H9 (cell line): Measurements from ENCODE around the gene PGBD5. TPM values are rescaled to one million over a fixed set of nuclear protein-coding genes. Genes with fewer than 3 reads are reported as not detected.

Experiments
- DNase-seq: peaks from one replicate; pipeline ENCODE4 v3.0.0-alpha.2; 2017
- H2AFZ ChIP-seq: one replicate; pipeline ENCODE4 v1.6.1; 2013; ENCODE audit warnings: mild to moderate bottlenecking, low read length, control low read depth, moderate library complexity
- H2AK5ac ChIP-seq: 2 replicates; pipeline ENCODE4 v1.6.1; 2013; ENCODE audit warnings: low read length, control low read depth, mixed read lengths; ENCODE audit not compliant: insufficient read length
- H2BK120ac ChIP-seq: one replicate; pipeline ENCODE4 v1.6.1; 2013; ENCODE audit warnings: low read depth, mild to moderate bottlenecking, low read length, control low read depth, inconsistent platforms; ENCODE audit not compliant: poor library complexity, severe bottlenecking
- H2BK12ac ChIP-seq: 2 replicates; pipeline ENCODE4 v1.6.1; 2013; ENCODE audit warnings: low read length, control low read depth, mixed read lengths, low read depth; ENCODE audit not compliant: insufficient read length
- H2BK15ac ChIP-seq: 2 replicates; pipeline ENCODE4 v1.6.1; 2013; ENCODE audit warnings: low read depth, low read length, control low read depth
- H2BK20ac ChIP-seq: one replicate; pipeline ENCODE4 v1.6.1; 2013; ENCODE audit warnings: low read depth, mild to moderate bottlenecking, low read length, control low read depth, inconsistent platforms; ENCODE audit not compliant: poor library complexity, severe bottlenecking
- H2BK5ac ChIP-seq: 2 replicates; pipeline ENCODE4 v1.6.1; 2013; ENCODE audit warnings: low read length, control low read depth, mixed read lengths; ENCODE audit not compliant: insufficient read length
- H3K14ac ChIP-seq: 2 replicates; pipeline ENCODE4 v1.6.1; 2013; ENCODE audit warnings: low read length, control low read depth; ENCODE audit not compliant: insufficient read depth
- H3K18ac ChIP-seq: 2 replicates; pipeline ENCODE4 v1.6.1; 2013; ENCODE audit warnings: low read depth, mild to moderate bottlenecking, mixed read lengths, low read length, control low read depth; ENCODE audit not compliant: insufficient read length
- H3K23ac ChIP-seq: 2 replicates; pipeline ENCODE4 v1.6.1; 2013; ENCODE audit warnings: low read length, control low read depth, mixed read lengths, low read depth; ENCODE audit not compliant: insufficient read length
- H3K23me2 ChIP-seq: 2 replicates; pipeline ENCODE4 v1.6.1; 2013; ENCODE audit warnings: low read depth, mild to moderate bottlenecking, mixed read lengths, low read length, control low read depth; ENCODE audit not compliant: insufficient read length, poor library complexity, severe bottlenecking
- H3K27ac ChIP-seq: 2 replicates; pipeline ENCODE4 v1.5.1; 2013; ENCODE audit warnings: low read length, control low read depth, mixed read lengths, low read depth; ENCODE audit not compliant: insufficient read length
- H3K27me3 ChIP-seq: 2 replicates; pipeline ENCODE4 v1.6.1; 2013; ENCODE audit warnings: low read length, control low read depth, inconsistent platforms; ENCODE audit not compliant: insufficient read depth
- H3K4ac ChIP-seq: 2 replicates; pipeline ENCODE4 v1.6.1; 2013; ENCODE audit warnings: low read depth, mild to moderate bottlenecking, control low read depth, inconsistent platforms, low read length, moderate library complexity
- H3K4me1 ChIP-seq: 2 replicates; pipeline ENCODE4 v1.6.1; 2013; ENCODE audit warnings: low read length, control low read depth, inconsistent platforms; ENCODE audit not compliant: insufficient read depth
- H3K4me2 ChIP-seq: 2 replicates; pipeline ENCODE4 v1.6.1; 2013; ENCODE audit warnings: low read length, control low read depth, mixed read lengths; ENCODE audit not compliant: insufficient read length, insufficient read depth
- H3K56ac ChIP-seq: 2 replicates; pipeline ENCODE4 v1.6.1; 2013; ENCODE audit warnings: low read depth, mild to moderate bottlenecking, mixed read lengths, low read length, control low read depth; ENCODE audit not compliant: insufficient read length
- H3K79me1 ChIP-seq: 2 replicates; pipeline ENCODE4 v1.6.1; 2013; ENCODE audit warnings: low read depth, mild to moderate bottlenecking, moderate library complexity, low read length, control low read depth, inconsistent platforms; ENCODE audit not compliant: insufficient read depth, poor library complexity, severe bottlenecking
- H3K79me2 ChIP-seq: 2 replicates; pipeline ENCODE4 v1.6.1; 2013; ENCODE audit warnings: low read length, control low read depth, inconsistent platforms; ENCODE audit not compliant: insufficient read depth
- H3K9ac ChIP-seq: 2 replicates; pipeline ENCODE4 v1.6.1; 2013; ENCODE audit warnings: low read length, control low read depth, mixed read lengths; ENCODE audit not compliant: insufficient read length; ENCODE audit errors: extremely low read depth
- H3K9me3 ChIP-seq: one replicate; pipeline ENCODE4 v1.6.1; 2013; ENCODE audit warnings: low read depth, low read length, inconsistent platforms; ENCODE audit not compliant: control insufficient read depth
- H3T11ph ChIP-seq: one replicate; pipeline ENCODE4 v1.6.1; 2013; ENCODE audit warnings: mild to moderate bottlenecking, low read length, control low read depth, inconsistent platforms
- H4K20me1 ChIP-seq: one replicate; pipeline ENCODE4 v1.6.1; 2013; ENCODE audit not compliant: control insufficient read depth, insufficient read length, insufficient read depth
- H4K5ac ChIP-seq: 2 replicates; pipeline ENCODE4 v1.6.1; 2013; ENCODE audit warnings: low read depth, mild to moderate bottlenecking, mixed read lengths, low read length, control low read depth; ENCODE audit not compliant: insufficient read length
- H4K8ac ChIP-seq: replicated peaks from 2 replicates; pipeline ENCODE4 v1.6.1; 2013; ENCODE audit warnings: low read length, control low read depth, mixed read lengths, low read depth; ENCODE audit not compliant: insufficient read length
- H4K91ac ChIP-seq: 2 replicates; pipeline ENCODE4 v1.6.1; 2013; ENCODE audit warnings: low read depth, mild to moderate bottlenecking, moderate library complexity, mixed read lengths, low read length, control low read depth; ENCODE audit not compliant: insufficient read length
- H3K27ac Mint-ChIP-seq, 3 experiments: 2 replicates in 2 of 3; 3 replicates in 1 of 3; pipeline ENCODE4 v1.8.0; 2020 to 2021; ENCODE audit warnings: mixed read lengths in 3 of 3, mild to moderate bottlenecking in 1 of 3, moderate library complexity in 1 of 3
- H3K27me3 Mint-ChIP-seq: 2 replicates; pipeline ENCODE4 v1.8.0; 2021; ENCODE audit warnings: low read depth, mild to moderate bottlenecking, moderate library complexity, mixed read lengths
- H3K36me3 Mint-ChIP-seq, 3 experiments: 2 replicates in 2 of 3; 3 replicates in 1 of 3; pipeline ENCODE4 v1.8.0; 2020 to 2021; ENCODE audit warnings: low read depth in 3 of 3, mixed read lengths in 3 of 3; ENCODE audit not compliant: insufficient read depth in 1 of 3
- H3K4me1 Mint-ChIP-seq, 2 experiments: 2 replicates each; pipeline ENCODE4 v1.8.0; 2020; ENCODE audit warnings: mixed read lengths in 2 of 2
- H3K4me3 Mint-ChIP-seq, 2 experiments: 2 replicates in 1 of 2; 3 replicates in 1 of 2; pipeline ENCODE4 v1.8.0; 2020 to 2021; ENCODE audit warnings: mild to moderate bottlenecking in 2 of 2, mixed read lengths in 2 of 2, moderate library complexity in 1 of 2
- H3K9me3 Mint-ChIP-seq, 2 experiments: 2 replicates in 1 of 2; 3 replicates in 1 of 2; pipeline ENCODE4 v1.8.0; 2020; ENCODE audit warnings: mild to moderate bottlenecking in 2 of 2, mixed read lengths in 2 of 2, moderate library complexity in 1 of 2
- whole genome bisulfite sequencing: extraction: QIAGEN DNeasy Blood & Tissue Kit; methylation state at CpG from one replicate; pipeline ENCODE4 v1.1.7; 2013; ENCODE audit warnings: missing lambda C conversion rate, low lambda C conversion rate, mixed read lengths; ENCODE audit not compliant: insufficient read length; ENCODE audit errors: extremely low coverage; 5-methylcytosine and 5-hydroxymethylcytosine counted together
- total RNA-seq: library from RNA; stranded (reverse); gene quantifications from 2 replicates; pipeline ENCODE4 v1.2.1, GENCODE V29; 2021
- TF ChIP-seq, protein P1 (sequence below): fragments of 200-600 bp; sonication (generic); conservative IDR thresholded peaks from 3 replicates; pipeline ENCODE4 v1.8.0; 2021; ENCODE audit warnings: antibody characterized with exemption, mild to moderate bottlenecking

Gene PGBD5
- total RNA-seq, 1 experiment from 2014 or later, result 19.1 TPM

DNA sequence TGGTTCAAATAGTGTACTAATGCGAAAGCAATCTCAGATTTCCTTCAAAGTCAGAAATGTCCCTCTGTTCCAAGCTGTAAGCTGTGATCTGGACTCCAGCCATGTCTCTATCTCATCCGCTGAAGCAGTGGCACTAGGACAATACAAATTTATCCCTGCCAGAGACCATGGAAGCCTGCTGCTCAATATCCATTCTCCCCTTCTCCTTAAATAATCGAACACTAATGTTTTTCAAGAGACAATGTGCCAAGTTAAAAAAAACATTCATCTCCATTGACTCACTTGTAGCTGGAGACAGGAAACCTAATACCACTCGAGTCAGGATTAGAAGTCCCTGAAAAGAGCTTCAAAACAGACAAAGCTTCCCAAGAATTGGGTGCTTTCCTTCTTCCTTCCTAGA, 38.5 kb upstream of the PGBD5 start:
- Histone ChIP-seq H3K79me1 (no peaks in the 10 kb centered on the region), H4K8ac (no peak overlapping the region), H3K9ac (no peak overlapping the region), H3K4ac (no peak overlapping the region), H2BK20ac (no peak overlapping the region), H4K5ac (no peak overlapping the region), H3K27ac (no peak overlapping the region), H2AK5ac (no peak overlapping the region), H3T11ph (no peak overlapping the region), H2BK120ac (no peak overlapping the region), H3K79me2 (no peaks in the 10 kb centered on the region), H3K4me2 (no peak overlapping the region), H4K20me1 (no peaks in the 10 kb centered on the region), H3K18ac (no peak overlapping the region), H3K9me3 (no peaks in the 10 kb centered on the region), H2BK15ac (no peak overlapping the region), H3K14ac (no peak overlapping the region), H3K56ac (no peak overlapping the region), H3K4me1 (no peaks in the 10 kb centered on the region), H3K27me3 (no peaks in the 10 kb centered on the region), H3K23ac (no peak overlapping the region), H4K91ac (no peak overlapping the region), H2BK5ac (no peak overlapping the region), H3K23me2 (no peaks in the 10 kb centered on the region), H2AFZ (no peak overlapping the region), H2BK12ac (no peak overlapping the region)
- no peaks in the 10 kb centered on the region for H3K4me1 Mint-ChIP-seq
- DNase-seq, result no peak
- no peak overlapping the region for H3K27ac Mint-ChIP-seq
- WGBS, result no CpG with 5 or more reads among the region's 4 CpGs
- TF ChIP-seq, protein P1, sequence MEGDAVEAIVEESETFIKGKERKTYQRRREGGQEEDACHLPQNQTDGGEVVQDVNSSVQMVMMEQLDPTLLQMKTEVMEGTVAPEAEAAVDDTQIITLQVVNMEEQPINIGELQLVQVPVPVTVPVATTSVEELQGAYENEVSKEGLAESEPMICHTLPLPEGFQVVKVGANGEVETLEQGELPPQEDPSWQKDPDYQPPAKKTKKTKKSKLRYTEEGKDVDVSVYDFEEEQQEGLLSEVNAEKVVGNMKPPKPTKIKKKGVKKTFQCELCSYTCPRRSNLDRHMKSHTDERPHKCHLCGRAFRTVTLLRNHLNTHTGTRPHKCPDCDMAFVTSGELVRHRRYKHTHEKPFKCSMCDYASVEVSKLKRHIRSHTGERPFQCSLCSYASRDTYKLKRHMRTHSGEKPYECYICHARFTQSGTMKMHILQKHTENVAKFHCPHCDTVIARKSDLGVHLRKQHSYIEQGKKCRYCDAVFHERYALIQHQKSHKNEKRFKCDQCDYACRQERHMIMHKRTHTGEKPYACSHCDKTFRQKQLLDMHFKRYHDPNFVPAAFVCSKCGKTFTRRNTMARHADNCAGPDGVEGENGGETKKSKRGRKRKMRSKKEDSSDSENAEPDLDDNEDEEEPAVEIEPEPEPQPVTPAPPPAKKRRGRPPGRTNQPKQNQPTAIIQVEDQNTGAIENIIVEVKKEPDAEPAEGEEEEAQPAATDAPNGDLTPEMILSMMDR, result no peak
- peaks cover 3% of the 10 kb centered on the region for H3K27me3 Mint-ChIP-seq
- H3K9me3 Mint-ChIP-seq, result peaks cover 18 to 20% of the 10 kb centered on the region in 2 experiments
- peaks cover 6 to 17% (median 14%) of the 10 kb centered on the region in 3 experiments; a peak in 6 of 7 replicates for H3K36me3 Mint-ChIP-seq
- H3K4me3 Mint-ChIP-seq, result no peak overlapping the region
